GM21737 (cell line): ENCODE measurements around the gene CPN1.
A peak's percentile ranks its signal among the peaks of the same experiment; 100 is the strongest.
"Not testable (repeated sequence)": the region's sequence is repeated elsewhere in the genome, so short reads cannot be mapped to it uniquely, and the experiment has no call there.

ENCODE experiments used
- ATAC-seq: cut with Tn5 transposase; IDR thresholded peaks from one replicate; pipeline ENCODE4 v1.9.1; 2021; ENCODE audit warnings: mild to moderate bottlenecking, moderate library complexity; ENCODE audit not compliant: unreplicated experiment

Gene CPN1

DNA sequence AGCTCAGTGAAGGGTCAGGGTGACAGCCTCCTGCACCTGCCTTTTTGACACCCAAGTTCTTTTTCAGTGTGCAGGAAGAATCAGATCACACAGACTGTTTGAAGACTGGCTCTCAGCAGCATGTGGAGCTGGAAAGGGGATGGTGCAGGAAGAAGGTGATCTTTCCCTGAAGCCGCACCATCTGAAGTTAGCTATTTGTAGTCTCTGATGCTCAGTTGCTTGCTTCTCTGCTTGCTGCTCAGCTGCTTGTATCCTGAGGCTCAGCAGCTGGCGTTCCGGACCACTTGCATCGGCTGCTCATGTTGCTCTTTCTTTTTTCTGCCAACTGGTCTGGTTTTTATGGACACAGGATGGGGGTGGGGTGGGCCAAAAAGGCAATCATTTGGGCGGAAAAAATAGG is 56.1 kb downstream of the CPN1 start:
- ATAC-seq: no peak

- no peak for ATAC-seq
Observed at GRCh38 chr10:100024748-100025147, 56.9 kb downstream of the CPN1 start.

GRCh38 chr10:100022403-100022802 is 59.3 kb downstream of the CPN1 start:
- no peak for ATAC-seq

DNA sequence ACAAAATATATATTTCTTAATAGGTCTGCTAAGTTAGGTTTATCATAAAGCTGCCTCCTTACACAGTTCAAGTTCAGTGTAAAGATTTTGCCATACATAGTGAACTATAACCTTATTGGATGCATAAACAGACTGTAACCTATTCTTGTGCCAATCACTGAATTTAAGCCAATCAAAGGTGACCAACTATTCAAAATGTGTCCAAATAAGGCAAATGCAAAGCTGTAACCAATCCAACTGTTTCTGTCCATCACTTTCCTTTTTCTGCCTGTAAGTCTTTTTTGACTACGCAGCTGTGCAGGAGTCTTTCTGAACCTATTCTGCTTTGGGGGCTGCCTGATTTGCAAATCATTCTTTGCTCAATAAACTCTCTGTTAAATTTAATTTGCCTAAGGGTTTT is 60.3 kb downstream of the CPN1 start:
- ATAC-seq: no peak

DNA sequence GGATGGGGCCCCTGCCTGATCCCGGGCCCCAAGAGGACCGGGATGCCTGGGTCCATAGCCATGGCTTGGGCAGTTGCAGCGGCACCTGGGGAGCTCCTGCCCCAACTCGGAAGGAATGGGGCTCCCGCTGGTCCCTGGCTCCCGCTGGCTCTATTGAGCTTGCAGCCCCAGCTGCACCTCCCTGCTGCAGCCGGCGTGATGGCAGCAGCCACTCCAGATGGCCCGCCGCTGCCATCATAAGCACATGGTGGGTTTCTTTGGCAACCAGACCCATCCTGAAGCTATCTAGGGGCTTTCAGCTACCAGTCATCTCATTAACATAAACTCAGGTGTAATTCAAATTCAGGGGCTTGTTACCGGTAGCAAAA is 60.8 kb downstream of the CPN1 start:
- no peak for ATAC-seq

DNA sequence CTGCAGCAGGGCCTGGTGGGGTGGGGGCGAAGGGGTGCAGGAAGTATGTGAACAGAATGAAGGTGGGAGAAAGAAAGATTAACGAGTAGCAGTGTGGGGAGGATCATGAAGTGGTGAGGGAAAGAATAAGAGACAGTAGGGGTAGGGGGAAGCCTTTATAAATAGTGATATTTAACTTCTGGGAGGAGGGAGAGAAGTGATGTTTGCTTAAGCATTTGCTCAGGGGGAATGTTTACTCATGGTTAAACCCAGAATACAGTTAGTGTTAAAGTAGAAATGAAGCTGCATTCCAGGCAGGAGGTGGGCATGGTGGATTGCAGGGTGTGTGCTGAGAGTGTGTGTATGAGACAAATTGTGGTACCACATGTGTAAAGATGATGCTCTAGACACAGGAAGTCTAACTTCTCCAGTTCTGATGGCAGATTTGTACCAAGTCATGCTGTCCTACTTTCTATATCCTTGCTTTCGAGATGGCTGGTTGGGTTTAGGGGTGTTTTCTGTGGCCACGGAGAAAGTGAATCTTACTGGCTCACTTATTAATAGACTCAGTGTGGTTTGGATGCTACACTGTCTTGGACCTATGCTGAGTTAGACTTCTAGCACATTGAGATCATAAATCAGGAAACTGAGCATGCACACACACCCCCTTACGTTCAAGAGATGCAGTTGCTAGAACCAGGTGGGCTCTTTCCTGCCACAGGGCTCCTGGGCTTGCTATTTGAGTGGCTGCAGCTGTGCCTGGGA is 61.4 kb downstream of the CPN1 start:
- peak; percentile 80 for ATAC-seq

- no peak for ATAC-seq
Observed at GRCh38 chr10:100019787-100020141, 61.9 kb downstream of the CPN1 start.

- ATAC-seq: peak; percentile 64
Observed at GRCh38 chr10:100014071-100014762, 67.5 kb downstream of the CPN1 start.

- ATAC-seq: no peak
Observed at GRCh38 chr10:100013621-100014020, 68.0 kb downstream of the CPN1 start.

DNA sequence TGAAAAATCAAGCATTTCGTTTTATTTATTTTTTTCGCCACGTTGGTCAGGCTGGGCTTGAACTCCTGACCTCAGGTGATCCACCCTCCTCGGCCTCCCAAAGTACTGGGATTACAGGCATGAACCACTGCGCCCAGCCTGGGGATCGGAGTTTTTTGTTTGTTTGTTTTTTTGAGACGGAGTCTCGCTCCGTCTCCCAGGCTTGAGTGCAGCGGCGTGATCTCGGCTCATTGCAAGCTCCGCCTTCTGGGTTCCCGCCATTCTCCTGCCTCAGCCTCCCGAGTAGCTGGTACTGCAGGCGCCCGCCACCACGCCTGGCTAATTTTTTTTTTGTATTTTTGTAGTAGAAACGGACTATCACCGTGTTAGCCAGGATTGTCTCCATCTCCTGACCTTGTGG is 69.8 kb downstream of the CPN1 start:
- not testable (repeated sequence) for ATAC-seq

GRCh38 chr10:100009793-100010676 is 71.6 kb downstream of the CPN1 start, which contains the start of gene DNMBP:
TSS of gene DNMBP (minus strand) at chr10:100009947. CDS start at chr10:99972124, 37,823 bp downstream.
- peak; percentile 65 for ATAC-seq

DNA sequence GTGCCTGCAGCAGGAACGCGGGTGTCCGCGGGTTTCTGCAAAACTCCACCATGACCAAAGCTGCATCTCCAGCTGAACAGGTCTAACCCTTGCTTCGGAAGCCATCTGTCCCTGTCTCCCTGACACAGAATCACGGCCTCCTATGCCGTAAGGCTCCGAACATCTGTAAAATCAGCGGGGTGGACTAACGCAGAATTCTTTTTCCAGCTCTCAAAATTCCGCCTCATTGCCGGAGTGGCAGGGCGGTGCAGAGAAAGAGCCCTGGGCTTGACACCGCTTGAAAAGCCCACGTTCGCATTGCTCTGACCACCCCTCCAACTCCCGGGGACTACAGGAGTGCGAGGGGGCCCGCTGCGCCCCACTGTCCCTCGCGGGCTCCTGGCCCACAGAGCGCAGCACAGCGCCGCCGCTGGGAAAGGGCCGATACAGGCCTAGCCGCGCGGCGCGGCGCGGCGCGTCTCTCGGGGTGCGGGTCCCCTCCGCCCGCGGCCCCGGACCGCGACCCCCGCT is 72.3 kb downstream of the CPN1 start:
- peak; percentile 52 for ATAC-seq

DNA sequence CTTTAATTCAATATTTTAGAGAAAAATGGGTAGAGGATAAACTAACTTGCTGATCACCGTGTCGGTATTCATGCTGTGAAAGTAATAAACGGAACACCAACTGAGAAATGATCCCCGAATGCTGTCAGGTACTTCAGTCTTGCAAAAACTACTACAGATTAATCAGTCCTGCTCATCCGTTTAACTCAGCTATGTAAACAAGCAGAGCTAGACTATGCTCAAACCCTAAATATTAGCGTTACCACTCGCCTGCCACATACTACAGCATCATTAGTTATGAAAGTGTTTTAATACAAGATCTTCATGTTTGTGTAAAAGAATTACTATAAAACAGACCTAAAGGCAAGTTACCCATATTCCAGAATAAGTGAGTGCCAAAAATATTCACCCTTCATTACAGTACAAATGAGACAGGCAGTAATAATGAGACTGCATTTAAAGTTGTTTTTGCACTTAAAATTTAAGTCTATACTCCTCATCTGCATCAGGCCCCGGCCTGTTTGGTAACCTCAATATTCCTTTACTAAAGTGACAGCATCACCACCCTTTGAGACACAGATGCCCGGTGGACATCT is 72.9 kb downstream of the CPN1 start:
- ATAC-seq: no peak

GRCh38 chr10:100008142-100008522 is 73.5 kb downstream of the CPN1 start:
- no peak for ATAC-seq

GRCh38 chr10:100007231-100008141 is 74.2 kb downstream of the CPN1 start:
- no peak for ATAC-seq

GRCh38 chr10:100006243-100006886 is 75.3 kb downstream of the CPN1 start:
- ATAC-seq: no peak

DNA sequence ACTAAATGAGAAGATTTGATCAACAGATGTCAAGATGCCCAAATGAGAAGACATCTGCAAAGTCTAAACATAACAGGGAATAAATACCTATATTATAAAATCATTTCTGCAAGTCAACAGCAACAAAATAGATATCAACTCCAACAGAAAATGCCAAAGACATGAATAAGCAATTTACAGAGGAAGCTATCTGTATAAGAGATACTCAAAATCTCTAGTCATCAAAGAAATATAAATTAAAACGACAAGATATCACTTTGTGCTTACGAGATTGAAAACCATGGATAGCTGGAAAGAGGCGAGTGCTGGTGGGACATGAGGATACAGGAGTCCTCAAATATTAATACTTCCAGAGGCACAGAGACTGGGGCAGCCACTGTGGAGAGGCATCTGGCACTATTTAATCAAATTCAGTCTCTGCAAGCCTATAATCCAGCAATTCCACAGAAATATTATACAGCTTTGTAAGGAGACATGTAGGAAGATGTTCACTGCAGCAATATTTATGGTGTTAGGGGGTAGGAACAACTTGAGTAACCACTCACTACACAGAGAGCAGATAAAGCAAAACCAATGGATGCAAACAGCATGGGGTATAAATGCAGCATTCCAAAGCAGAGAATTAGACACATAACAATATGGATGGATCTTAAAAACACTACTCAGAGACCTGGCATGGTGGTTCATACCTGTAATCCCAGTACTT is 76.7 kb downstream of the CPN1 start:
- ATAC-seq: no peak

DNA sequence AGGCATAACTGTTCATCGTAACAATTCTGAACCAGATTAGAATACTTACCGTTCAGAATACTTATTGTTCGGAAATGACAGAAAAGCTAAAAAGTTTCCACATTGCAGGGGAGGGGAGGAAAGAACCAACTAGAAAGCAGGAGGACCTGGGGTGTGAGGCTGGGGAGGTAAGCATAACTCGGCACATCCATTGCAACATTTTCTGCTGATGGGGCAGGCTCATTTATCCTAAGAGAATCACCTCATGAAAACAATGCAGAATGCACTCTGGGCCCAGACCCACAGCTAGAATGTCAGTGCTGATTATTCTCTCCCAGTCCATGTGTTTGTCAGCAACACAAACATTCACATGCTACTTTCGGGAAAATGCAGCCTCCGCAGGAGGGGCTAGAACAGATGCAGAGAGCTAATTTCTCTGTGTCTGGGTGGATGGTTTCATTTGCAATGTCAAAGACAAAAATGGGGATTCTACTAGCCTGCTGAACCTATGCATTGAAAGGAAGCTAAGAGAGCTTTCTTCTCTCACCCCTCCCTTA is 81.5 kb downstream of the CPN1 start:
- ATAC-seq: no peak
